Measurements from ENCODE around the gene AASDH. TPM values are rescaled to one million over a fixed set of nuclear protein-coding genes. Genes with fewer than 3 reads are reported as not detected.

Gene AASDH
- total RNA-seq, 2 donors from 2014 or later, result 16.2 to 24.0 TPM

DNA sequence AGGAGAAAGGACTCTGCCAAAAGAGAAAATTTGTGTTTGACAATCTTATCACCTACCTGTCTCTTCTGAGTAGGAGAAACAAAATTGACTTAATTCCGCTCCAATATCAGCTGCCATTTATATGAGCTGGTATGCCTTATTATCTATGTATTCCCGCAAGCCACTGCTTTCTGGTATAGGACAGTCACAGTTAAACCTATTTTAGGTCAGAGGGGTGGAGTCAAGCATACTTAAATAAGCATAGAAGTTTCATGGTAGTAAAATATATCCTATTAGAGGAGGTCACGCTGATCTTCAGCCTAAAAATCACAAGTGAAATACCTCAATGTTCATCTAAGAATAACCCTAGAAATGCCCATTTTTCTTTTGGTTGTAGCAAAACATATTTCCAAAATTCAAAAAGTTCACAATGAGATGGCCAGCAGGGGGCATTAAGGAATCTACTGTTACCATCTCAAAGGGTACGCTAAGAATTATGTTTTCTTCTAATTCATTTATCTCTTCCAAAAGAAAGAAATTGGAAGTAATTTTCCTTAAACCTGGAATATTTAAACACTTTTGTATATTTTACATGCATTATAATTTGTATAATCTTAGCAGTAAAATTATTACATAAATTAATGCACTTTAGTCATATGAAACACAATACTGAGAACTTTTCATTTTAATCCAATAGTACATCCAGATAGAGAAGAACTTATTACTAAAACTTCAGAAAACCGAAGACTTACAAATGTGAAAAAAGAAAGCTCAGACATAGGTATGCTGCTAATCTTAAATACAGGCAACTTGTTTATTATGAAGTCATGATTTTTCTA is 37.6 kb upstream of the AASDH start:
- Histone ChIP-seq H3K27ac (ENCODE audit: low read depth, low read length) (no peak overlapping the region), H3K9me3 (ENCODE audit: control insufficient read depth, low read length) (peaks cover 21% of the 10 kb centered on the region), H3K36me3 (ENCODE audit: control insufficient read depth, insufficient read depth, low read length) (peaks cover 19% of the 10 kb centered on the region), H3K4me3 (ENCODE audit: low read length) (no peak overlapping the region), H3K9ac (ENCODE audit: extremely low read depth, low read length, poor library complexity, severe bottlenecking) (no peak overlapping the region), H3K27me3 (ENCODE audit: control insufficient read depth, insufficient read depth, low read length, poor library complexity, severe bottlenecking) (no peaks in the 10 kb centered on the region), H3K4me1 (ENCODE audit: control insufficient read depth, insufficient read depth, low read length) (no peaks in the 10 kb centered on the region)
- Mint-ChIP-seq H3K4me3 (no peak overlapping the region), H3K4me1 (peaks cover 6% of the 10 kb centered on the region), H3K27me3 (ENCODE audit: insufficient read depth) (no peaks in the 10 kb centered on the region), H3K27ac (no peak overlapping the region), H3K9me3 (peaks cover 10% of the 10 kb centered on the region), H3K36me3 (ENCODE audit: low read depth) (peaks cover 29% of the 10 kb centered on the region)
- TF ChIP-seq, protein P1, sequence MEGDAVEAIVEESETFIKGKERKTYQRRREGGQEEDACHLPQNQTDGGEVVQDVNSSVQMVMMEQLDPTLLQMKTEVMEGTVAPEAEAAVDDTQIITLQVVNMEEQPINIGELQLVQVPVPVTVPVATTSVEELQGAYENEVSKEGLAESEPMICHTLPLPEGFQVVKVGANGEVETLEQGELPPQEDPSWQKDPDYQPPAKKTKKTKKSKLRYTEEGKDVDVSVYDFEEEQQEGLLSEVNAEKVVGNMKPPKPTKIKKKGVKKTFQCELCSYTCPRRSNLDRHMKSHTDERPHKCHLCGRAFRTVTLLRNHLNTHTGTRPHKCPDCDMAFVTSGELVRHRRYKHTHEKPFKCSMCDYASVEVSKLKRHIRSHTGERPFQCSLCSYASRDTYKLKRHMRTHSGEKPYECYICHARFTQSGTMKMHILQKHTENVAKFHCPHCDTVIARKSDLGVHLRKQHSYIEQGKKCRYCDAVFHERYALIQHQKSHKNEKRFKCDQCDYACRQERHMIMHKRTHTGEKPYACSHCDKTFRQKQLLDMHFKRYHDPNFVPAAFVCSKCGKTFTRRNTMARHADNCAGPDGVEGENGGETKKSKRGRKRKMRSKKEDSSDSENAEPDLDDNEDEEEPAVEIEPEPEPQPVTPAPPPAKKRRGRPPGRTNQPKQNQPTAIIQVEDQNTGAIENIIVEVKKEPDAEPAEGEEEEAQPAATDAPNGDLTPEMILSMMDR (conservative IDR thresholded peaks at IDR 0.05), result peak; percentile 79
- 93 to 100% methylated on average over 2 to 5 of the region's 5 CpGs for WGBS, 2 experiments (ENCODE audit: insufficient coverage in 1 of 2, insufficient read length in 1 of 2)
- no peak for DNase-seq

DNA sequence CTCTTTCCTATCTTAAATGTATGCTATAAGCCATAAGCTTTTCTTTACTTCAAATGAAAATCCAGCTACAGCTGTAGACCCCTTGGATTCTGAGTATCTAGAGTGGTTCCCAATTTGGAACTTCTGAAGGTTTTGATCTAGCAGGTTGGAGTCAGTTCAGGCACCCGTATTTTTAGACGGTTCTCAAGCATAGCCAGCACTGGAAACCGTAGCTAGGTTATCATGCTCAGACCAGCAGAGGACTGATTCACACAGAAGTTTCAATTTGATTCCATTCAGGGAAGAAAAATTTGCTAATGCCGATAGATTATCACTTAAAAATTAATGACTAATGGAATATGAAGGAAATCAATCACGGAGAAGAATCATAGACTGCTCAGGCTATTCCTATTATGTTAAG is 36.9 kb upstream of the AASDH start:
- Histone ChIP-seq H3K4me1 (ENCODE audit: control insufficient read depth, insufficient read depth, low read length) (no peaks in the 10 kb centered on the region), H3K9ac (ENCODE audit: extremely low read depth, low read length, poor library complexity, severe bottlenecking) (no peak overlapping the region), H3K9me3 (ENCODE audit: control insufficient read depth, low read length) (peaks cover 21% of the 10 kb centered on the region), H3K27me3 (ENCODE audit: control insufficient read depth, insufficient read depth, low read length, poor library complexity, severe bottlenecking) (no peaks in the 10 kb centered on the region), H3K36me3 (ENCODE audit: control insufficient read depth, insufficient read depth, low read length) (peaks cover 19% of the 10 kb centered on the region), H3K4me3 (ENCODE audit: low read length) (no peak overlapping the region), H3K27ac (ENCODE audit: low read depth, low read length) (no peak overlapping the region)
- peak overlapping the region; percentile 32 for H3K27ac Mint-ChIP-seq
- peaks cover 10% of the 10 kb centered on the region for H3K9me3 Mint-ChIP-seq
- no peak overlapping the region for H3K4me3 Mint-ChIP-seq
- no peak for DNase-seq
- peaks cover 6% of the 10 kb centered on the region for H3K4me1 Mint-ChIP-seq
- 94 to 95% methylated on average over 5 of the region's 5 CpGs for WGBS, 2 experiments (ENCODE audit: insufficient coverage in 1 of 2, insufficient read length in 1 of 2)
- H3K27me3 Mint-ChIP-seq (ENCODE audit: insufficient read depth), result no peaks in the 10 kb centered on the region
- peaks cover 29% of the 10 kb centered on the region for H3K36me3 Mint-ChIP-seq (ENCODE audit: low read depth)
- TF ChIP-seq, protein P1 (conservative IDR thresholded peaks at IDR 0.05), result no peak

DNA sequence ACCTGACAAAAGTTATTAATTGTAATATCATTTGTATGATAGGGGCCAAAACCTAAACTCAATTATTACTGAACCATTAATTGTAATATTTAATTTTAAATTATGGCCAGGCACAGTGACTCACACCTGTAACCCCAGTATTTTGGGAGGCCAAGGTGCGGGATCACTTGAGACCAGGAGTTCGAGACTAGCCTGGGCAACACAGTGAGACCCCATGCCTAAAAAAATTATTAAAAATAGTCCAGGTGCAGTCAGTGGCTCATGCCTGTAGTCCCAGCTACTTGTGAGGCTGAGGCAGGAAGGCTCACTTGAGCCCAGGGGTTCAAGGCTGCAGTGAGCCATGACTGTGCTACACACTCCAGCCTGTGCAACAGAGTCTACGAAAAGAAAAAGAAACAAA is 30.1 kb upstream of the AASDH start:
- H3K36me3 ChIP-seq (ENCODE audit: control insufficient read depth, insufficient read depth, low read length), result peaks cover 13% of the 10 kb centered on the region
- H3K27ac ChIP-seq (ENCODE audit: low read depth, low read length), result no peak overlapping the region
- no peak overlapping the region for H3K9ac ChIP-seq (ENCODE audit: extremely low read depth, low read length, poor library complexity, severe bottlenecking)
- H3K4me1 ChIP-seq (ENCODE audit: control insufficient read depth, insufficient read depth, low read length), result no peaks in the 10 kb centered on the region
- Mint-ChIP-seq H3K4me3 (no peak overlapping the region), H3K9me3 (peaks cover 8% of the 10 kb centered on the region), H3K27ac (no peak overlapping the region), H3K4me1 (peaks cover 5% of the 10 kb centered on the region), H3K36me3 (ENCODE audit: low read depth) (peaks cover 17% of the 10 kb centered on the region), H3K27me3 (ENCODE audit: insufficient read depth) (no peaks in the 10 kb centered on the region)
- TF ChIP-seq, protein P1 (conservative IDR thresholded peaks at IDR 0.05), result no peak
- H3K9me3 ChIP-seq (ENCODE audit: control insufficient read depth, low read length), result peaks cover 11% of the 10 kb centered on the region
- H3K4me3 ChIP-seq (ENCODE audit: low read length), result no peak overlapping the region
- 93 to 96% methylated on average over 3 of the region's 3 CpGs for WGBS, 2 experiments (ENCODE audit: insufficient coverage in 1 of 2, insufficient read length in 1 of 2)
- no peak for DNase-seq
- no peaks in the 10 kb centered on the region for H3K27me3 ChIP-seq (ENCODE audit: control insufficient read depth, insufficient read depth, low read length, poor library complexity, severe bottlenecking)

Data from endodermal cell (in vitro differentiated cells).